ENCODE measurements around the gene IFTAP. TPM values are rescaled to one million over a fixed set of nuclear protein-coding genes. Genes with fewer than 3 reads are reported as not detected.

The IFTAP gene
- total RNA-seq, 1 experiment from 2014 or later = 4.1 TPM

- TF ChIP-seq PRDM15 (CRISPR knock-in tag; IDR thresholded peaks at IDR 0.05) (no peak), E2F4 (CRISPR knock-in tag; IDR thresholded peaks at IDR 0.05; ENCODE audit: borderline replicate concordance, low read depth) (no peak), ZBTB21 (CRISPR knock-in tag; IDR thresholded peaks at IDR 0.05; ENCODE audit: borderline replicate concordance) (no peak)
Measured at GRCh38 chr11:36564376-36565030, 29.8 kb upstream of the IFTAP start (continued).

GRCh38 chr11:36565031-36565610 lies 29.2 kb upstream of the IFTAP start:
- no peak overlapping the region for H3K4me3 Mint-ChIP-seq

DNA sequence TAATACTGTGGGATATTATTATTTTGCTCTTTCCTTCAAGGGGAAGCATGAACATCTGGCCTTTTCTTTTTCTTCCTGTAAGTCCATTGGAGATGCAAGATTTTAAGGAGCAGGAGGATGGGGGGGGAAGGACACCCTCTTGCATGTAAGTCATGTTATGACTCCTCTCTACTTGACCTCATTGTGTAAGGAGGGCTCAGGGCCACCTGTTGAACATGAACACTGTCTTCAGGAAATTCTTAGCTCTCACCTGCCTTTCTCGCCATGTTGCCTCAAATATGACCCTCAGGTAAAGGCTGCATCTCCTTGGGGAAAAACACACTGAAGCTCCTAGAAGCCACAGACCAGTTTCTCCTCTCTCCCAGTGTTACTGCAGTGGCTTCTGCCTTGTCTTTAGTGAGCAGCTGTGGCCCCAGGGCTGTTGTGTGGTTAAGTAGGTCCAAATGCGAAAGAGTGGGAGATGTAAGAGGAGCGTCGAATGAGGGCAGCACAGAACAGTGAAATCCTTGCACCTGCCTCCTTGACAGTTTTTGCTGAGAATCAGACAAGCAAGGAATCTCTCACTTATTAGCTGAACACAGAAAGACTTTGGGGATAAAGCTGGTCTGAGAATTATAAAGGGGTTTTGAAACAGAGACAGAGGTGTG lies 27.8 kb upstream of the IFTAP start:
- no peak overlapping the region for H3K4me3 Mint-ChIP-seq
- TF ChIP-seq TEAD4 (CRISPR knock-in tag; IDR thresholded peaks at IDR 0.05) = no peak
- H3K27me3 Mint-ChIP-seq (ENCODE audit: low read depth) = peaks cover 13% of the 10 kb centered on the region
- no peaks in the 10 kb centered on the region for H3K4me1 Mint-ChIP-seq
- POLR2A ChIA-PET = no interaction called here
- H3K36me3 Mint-ChIP-seq = peaks cover 56% of the 10 kb centered on the region
- DNase-seq (ENCODE audit: low spot score) (no peak), ATAC-seq (no peak)
- CTCF ChIA-PET = interaction anchor here (1.1 kb wide), 1 partner anchor 180 kb away, joined by 3 read pairs; no protein-coding TSS in a partner anchor
- no peak overlapping the region for H3K27ac Mint-ChIP-seq
- peaks cover 81% of the 10 kb centered on the region for H3K9me3 Mint-ChIP-seq

More at GRCh38 chr11:36565031-36565610, 29.2 kb upstream of the IFTAP start:
- POLR2A ChIA-PET = no interaction called here
- no peaks in the 10 kb centered on the region for H3K4me1 Mint-ChIP-seq
- H3K36me3 Mint-ChIP-seq = peaks cover 60% of the 10 kb centered on the region
- ATAC-seq (no peak), DNase-seq (ENCODE audit: low spot score) (no peak)
- H3K27ac Mint-ChIP-seq = no peak overlapping the region
- TF ChIP-seq, protein P1, sequence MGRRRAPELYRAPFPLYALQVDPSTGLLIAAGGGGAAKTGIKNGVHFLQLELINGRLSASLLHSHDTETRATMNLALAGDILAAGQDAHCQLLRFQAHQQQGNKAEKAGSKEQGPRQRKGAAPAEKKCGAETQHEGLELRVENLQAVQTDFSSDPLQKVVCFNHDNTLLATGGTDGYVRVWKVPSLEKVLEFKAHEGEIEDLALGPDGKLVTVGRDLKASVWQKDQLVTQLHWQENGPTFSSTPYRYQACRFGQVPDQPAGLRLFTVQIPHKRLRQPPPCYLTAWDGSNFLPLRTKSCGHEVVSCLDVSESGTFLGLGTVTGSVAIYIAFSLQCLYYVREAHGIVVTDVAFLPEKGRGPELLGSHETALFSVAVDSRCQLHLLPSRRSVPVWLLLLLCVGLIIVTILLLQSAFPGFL (CRISPR knock-in tag; IDR thresholded peaks at IDR 0.05; ENCODE audit: borderline replicate concordance) = no peak
- TF ChIP-seq TCF7 (CRISPR knock-in tag; IDR thresholded peaks at IDR 0.05; ENCODE audit: low read depth) = no peak
- no peak for TF ChIP-seq E2F1 (CRISPR knock-in tag; IDR thresholded peaks at IDR 0.05)
- no peak for TF ChIP-seq ZNF121 (CRISPR knock-in tag; IDR thresholded peaks at IDR 0.05)
- no peak for TF ChIP-seq NFE2L1 (CRISPR knock-in tag; IDR thresholded peaks at IDR 0.05)
- H3K9me3 Mint-ChIP-seq = peaks cover 83% of the 10 kb centered on the region
- H3K27me3 Mint-ChIP-seq (ENCODE audit: low read depth) = peaks cover 13% of the 10 kb centered on the region
- CTCF ChIA-PET = interaction anchor here (0.6 to 3.0 kb wide), 4 partner anchors 137 to 438 kb away, joined by 3 to 40 read pairs (median 6); no protein-coding TSS in a partner anchor

- Mint-ChIP-seq H3K36me3 (peaks cover 59% of the 10 kb centered on the region), H3K9me3 (peaks cover 81% of the 10 kb centered on the region), H3K27ac (no peak within 1 kb of the TSS), H3K4me1 (no peaks in the 10 kb centered on the region), H3K27me3 (ENCODE audit: low read depth) (peaks cover 11% of the 10 kb centered on the region), H3K4me3 (no peak within 1 kb of the TSS)
- no peak for TF ChIP-seq GTF2I (CRISPR knock-in tag; conservative IDR thresholded peaks at IDR 0.05)
- TF ChIP-seq TCF7 (CRISPR knock-in tag; IDR thresholded peaks at IDR 0.05; ENCODE audit: low read depth) = no peak
- TF ChIP-seq ZNF671 (CRISPR knock-in tag; IDR thresholded peaks at IDR 0.05) = no peak
- no peak for TF ChIP-seq MYBL2 (CRISPR knock-in tag; IDR thresholded peaks at IDR 0.05)
- no peak for TF ChIP-seq ZNF396 (CRISPR knock-in tag; IDR thresholded peaks at IDR 0.05; ENCODE audit: borderline replicate concordance)
- TF ChIP-seq ZNF219 (CRISPR knock-in tag; IDR thresholded peaks at IDR 0.05; ENCODE audit: borderline replicate concordance) = no peak
- ATAC-seq = no peak
- ChIA-PET CTCF (no interaction called here), POLR2A (no interaction called here)
- DNase-seq (ENCODE audit: low spot score) = no peak
Measured at GRCh38 chr11:36567694-36568093, 26.6 kb upstream of the IFTAP start, which contains the start of gene RAG1. Gene RAG1 (plus strand): TSS chr11:36568007. CDS start chr11:36573305, 5,298 bp downstream.
